Activated naive CD4-positive, alpha-beta T cell treated with anti-CD3 and anti-CD28 coated beads for 36 hours (primary cell): ENCODE measurements around the gene TM4SF4. TPM values are rescaled to one million over a fixed set of nuclear protein-coding genes. Genes with fewer than 3 reads are reported as not detected.

Experiments used
- CTCF ChIA-PET: fragments of 350-600 bp; sonication (Branson Sonifier 250); formaldehyde crosslinking; loops from one replicate; lab custom pipeline; 2021; ENCODE audit warnings: antibody characterized with exemption; lab: Charles Lee
- DNase-seq: peaks from one replicate; pipeline ENCODE4 v3.0.0-alpha.2; 2020
- H3K27ac Mint-ChIP-seq: one replicate; pipeline ENCODE4 v1.8.0; 2021; ENCODE audit warnings: mild to moderate bottlenecking, mixed read lengths
- H3K27me3 Mint-ChIP-seq: one replicate; pipeline ENCODE4 v1.8.0; 2021; ENCODE audit warnings: low read depth, mixed read lengths
- H3K36me3 Mint-ChIP-seq: one replicate; pipeline ENCODE4 v1.8.0; 2021; ENCODE audit warnings: low read depth, mixed read lengths
- H3K4me1 Mint-ChIP-seq: one replicate; pipeline ENCODE4 v1.8.0; 2021; ENCODE audit warnings: low read depth, mixed read lengths
- H3K4me3 Mint-ChIP-seq: one replicate; pipeline ENCODE4 v1.8.0; 2021; ENCODE audit warnings: mild to moderate bottlenecking, moderate library complexity, mixed read lengths
- H3K9me3 Mint-ChIP-seq: one replicate; pipeline ENCODE4 v1.8.0; 2021; ENCODE audit warnings: mixed read lengths
- intact Hi-C: fragments of 100-400 bp; cut with micrococcal nuclease; formaldehyde crosslinking; loops from one replicate; pipeline ENCODE4 v1.15.1; 2023
- total RNA-seq, 2 experiments: library from RNA; stranded (reverse); gene quantifications; one replicate each; pipeline ENCODE4 v1.2.3, GENCODE V29; 2021

TM4SF4 gene
- total RNA-seq, 2 experiments from 2014 or later = not detected

- no peak overlapping the region for H3K27ac Mint-ChIP-seq
- no peaks in the 10 kb centered on the region for H3K4me1 Mint-ChIP-seq
- intact Hi-C loops = no loop called here
- H3K4me3 Mint-ChIP-seq = no peak overlapping the region
- CTCF ChIA-PET = interaction anchor here (1.3 kb wide), 1 partner anchor 225 kb away, joined by 3 read pairs; no protein-coding TSS in a partner anchor
- no peak for DNase-seq
- H3K36me3 Mint-ChIP-seq = no peaks in the 10 kb centered on the region
- H3K27me3 Mint-ChIP-seq = peaks cover 4% of the 10 kb centered on the region
- H3K9me3 Mint-ChIP-seq = no peaks in the 10 kb centered on the region
Measured at GRCh38 chr3:149527531-149528339, 53.2 kb downstream of the TM4SF4 start.

GRCh38 chr3:149528340-149528650 is 53.8 kb downstream of the TM4SF4 start:
- no peak for DNase-seq
- intact Hi-C loops = no loop called here
- Mint-ChIP-seq H3K9me3 (no peaks in the 10 kb centered on the region), H3K36me3 (no peaks in the 10 kb centered on the region), H3K27me3 (peaks cover 6% of the 10 kb centered on the region), H3K4me1 (peaks cover 3% of the 10 kb centered on the region), H3K27ac (no peak overlapping the region), H3K4me3 (no peak overlapping the region)
- CTCF ChIA-PET = no interaction called here

- DNase-seq = no peak
- intact Hi-C loops = no loop called here
- peaks cover 6% of the 10 kb centered on the region for H3K27me3 Mint-ChIP-seq
- H3K36me3 Mint-ChIP-seq = no peaks in the 10 kb centered on the region
- no peak overlapping the region for H3K27ac Mint-ChIP-seq
- H3K9me3 Mint-ChIP-seq = no peaks in the 10 kb centered on the region
- peaks cover 3% of the 10 kb centered on the region for H3K4me1 Mint-ChIP-seq
- H3K4me3 Mint-ChIP-seq = no peak overlapping the region
- CTCF ChIA-PET = interaction anchor here (0.7 kb wide), 1 partner anchor 137 kb away, joined by 4 read pairs; no protein-coding TSS in a partner anchor
Measured at GRCh38 chr3:149529099-149529498, 54.6 kb downstream of the TM4SF4 start.

- CTCF ChIA-PET = interaction anchor here (0.6 to 2.9 kb wide), 3 partner anchors 239 to 276 kb away, joined by 3 to 22 read pairs (median 16); no protein-coding TSS in a partner anchor
Measured at GRCh38 chr3:149532489-149533180, 58.1 kb downstream of the TM4SF4 start.

GRCh38 chr3:149534082-149534481 is 59.6 kb downstream of the TM4SF4 start:
- H3K4me1 Mint-ChIP-seq = peaks cover 3% of the 10 kb centered on the region
- CTCF ChIA-PET = interaction anchor here (1.6 kb wide), 1 partner anchor 11 kb away, joined by 4 read pairs; no protein-coding TSS in a partner anchor
- H3K4me3 Mint-ChIP-seq = no peak overlapping the region
- no peaks in the 10 kb centered on the region for H3K36me3 Mint-ChIP-seq
- H3K27me3 Mint-ChIP-seq = peaks cover 7% of the 10 kb centered on the region
- intact Hi-C loops = no loop called here
- no peaks in the 10 kb centered on the region for H3K9me3 Mint-ChIP-seq
- DNase-seq = no peak
- no peak overlapping the region for H3K27ac Mint-ChIP-seq

More at GRCh38 chr3:149532489-149533180, 58.1 kb downstream of the TM4SF4 start:
- Mint-ChIP-seq H3K4me3 (no peak overlapping the region), H3K9me3 (no peaks in the 10 kb centered on the region), H3K27me3 (peaks cover 9% of the 10 kb centered on the region), H3K4me1 (peaks cover 3% of the 10 kb centered on the region), H3K27ac (no peak overlapping the region), H3K36me3 (no peaks in the 10 kb centered on the region)
- DNase-seq = no peak
- intact Hi-C loops = no loop called here

GRCh38 chr3:149534671-149535332 is 60.3 kb downstream of the TM4SF4 start:
- CTCF ChIA-PET = interaction anchor here (0.6 to 1.6 kb wide), 4 partner anchors 11 to 46 kb away, joined by 3 to 7 read pairs (median 4); no protein-coding TSS in a partner anchor
- no peaks in the 10 kb centered on the region for H3K9me3 Mint-ChIP-seq
- H3K27me3 Mint-ChIP-seq = peaks cover 7% of the 10 kb centered on the region
- no peaks in the 10 kb centered on the region for H3K36me3 Mint-ChIP-seq
- no peak overlapping the region for H3K4me3 Mint-ChIP-seq
- H3K27ac Mint-ChIP-seq = no peak overlapping the region
- intact Hi-C loops = no loop called here
- H3K4me1 Mint-ChIP-seq = peaks cover 3% of the 10 kb centered on the region
- no peak for DNase-seq

GRCh38 chr3:149535333-149535685 is 60.8 kb downstream of the TM4SF4 start:
- CTCF ChIA-PET = interaction anchor here (0.6 to 1.6 kb wide), 4 partner anchors 12 to 46 kb away, joined by 3 to 7 read pairs (median 4); no protein-coding TSS in a partner anchor
- no peak for DNase-seq
- Mint-ChIP-seq H3K27ac (no peak overlapping the region), H3K9me3 (no peaks in the 10 kb centered on the region), H3K4me1 (peaks cover 3% of the 10 kb centered on the region), H3K36me3 (no peaks in the 10 kb centered on the region), H3K27me3 (peaks cover 7% of the 10 kb centered on the region), H3K4me3 (no peak overlapping the region)
- intact Hi-C loops = no loop called here

GRCh38 chr3:149536429-149536828 is 61.9 kb downstream of the TM4SF4 start:
- H3K9me3 Mint-ChIP-seq = no peaks in the 10 kb centered on the region
- no peak overlapping the region for H3K27ac Mint-ChIP-seq
- CTCF ChIA-PET = no interaction called here
- H3K36me3 Mint-ChIP-seq = no peaks in the 10 kb centered on the region
- intact Hi-C loops = no loop called here
- H3K4me1 Mint-ChIP-seq = peaks cover 3% of the 10 kb centered on the region
- DNase-seq = no peak
- peaks cover 7% of the 10 kb centered on the region for H3K27me3 Mint-ChIP-seq
- no peak overlapping the region for H3K4me3 Mint-ChIP-seq

- intact Hi-C loops = no loop called here
- Mint-ChIP-seq H3K36me3 (no peaks in the 10 kb centered on the region), H3K27me3 (peaks cover 9% of the 10 kb centered on the region), H3K4me3 (no peak overlapping the region), H3K4me1 (no peaks in the 10 kb centered on the region), H3K27ac (no peak overlapping the region), H3K9me3 (no peaks in the 10 kb centered on the region)
- DNase-seq = no peak
- CTCF ChIA-PET = no interaction called here
Measured at GRCh38 chr3:149538371-149538770, 63.9 kb downstream of the TM4SF4 start.

GRCh38 chr3:149541091-149541491 is 66.6 kb downstream of the TM4SF4 start:
- Mint-ChIP-seq H3K27me3 (peaks cover 11% of the 10 kb centered on the region), H3K27ac (no peak overlapping the region), H3K9me3 (no peaks in the 10 kb centered on the region), H3K36me3 (no peaks in the 10 kb centered on the region), H3K4me3 (no peak overlapping the region), H3K4me1 (no peaks in the 10 kb centered on the region)
- CTCF ChIA-PET = interaction anchor here (0.9 kb wide), 1 partner anchor 679 kb away, joined by 3 read pairs; no protein-coding TSS in a partner anchor
- intact Hi-C loops = no loop called here
- no peak for DNase-seq

- intact Hi-C loops = no loop called here
- no peaks in the 10 kb centered on the region for H3K36me3 Mint-ChIP-seq
Measured at GRCh38 chr3:149542375-149543312, 68.1 kb downstream of the TM4SF4 start.

More at GRCh38 chr3:149542375-149543312, 68.1 kb downstream of the TM4SF4 start:
- DNase-seq = no peak
- CTCF ChIA-PET = interaction anchor here (0.7 kb wide), 1 partner anchor 174 kb away, joined by 3 read pairs; no protein-coding TSS in a partner anchor
- no peak overlapping the region for H3K4me3 Mint-ChIP-seq
- no peaks in the 10 kb centered on the region for H3K9me3 Mint-ChIP-seq
- H3K27me3 Mint-ChIP-seq = peaks cover 17% of the 10 kb centered on the region
- no peaks in the 10 kb centered on the region for H3K4me1 Mint-ChIP-seq
- H3K27ac Mint-ChIP-seq = no peak overlapping the region
